HEK293 (cell line): Measurements from ENCODE around the gene EVC.

Experiments used
- CTCF ChIA-PET: fragments of 350-600 bp; formaldehyde crosslinking; extraction: SDS; loops from one replicate; lab custom pipeline; 2021; ENCODE audit warnings: antibody characterized with exemption; lab: Yijun Ruan, JAX
- POLR2A ChIA-PET: fragments of 300-600 bp; formaldehyde crosslinking; extraction: SDS; loops from one replicate; lab custom pipeline; 2020; ENCODE audit warnings: antibody characterized with exemption, inconsistent platforms; lab: Yijun Ruan, JAX
- H3K27ac ChIP-seq: fragments of 200-500 bp; sonication (Bioruptor generic); 2 replicates; pipeline ENCODE4 v1.5.1; 2014; ENCODE audit warnings: low read depth, low read length, control low read depth, inconsistent platforms; ENCODE audit errors: extremely low read depth
- H3K36me3 ChIP-seq, 2 experiments: fragments of 200-500 bp in 1 of 2; sonication (Bioruptor generic) in 1 of 2; 1 replicate in 1 of 2; 2 replicates in 1 of 2; pipeline ENCODE4 v1.5.1; 2014 to 2017; ENCODE audit warnings: inconsistent platforms in 2 of 2, low read length in 2 of 2; ENCODE audit not compliant: control insufficient read depth in 2 of 2, insufficient read depth in 1 of 2
- H3K4me1 ChIP-seq: fragments of 200-500 bp; sonication (Bioruptor generic); 2 replicates; pipeline ENCODE4 v1.5.1; 2014; ENCODE audit warnings: mild to moderate bottlenecking, low read length, inconsistent platforms; ENCODE audit not compliant: control insufficient read depth, insufficient read depth
- H3K4me3 ChIP-seq: 2 replicates; pipeline ENCODE4 v1.5.1; 2011; ENCODE audit warnings: low read depth, mild to moderate bottlenecking, control low read depth, low read length, moderate library complexity
- H3K9me3 ChIP-seq: fragments of 200-500 bp; sonication (Bioruptor generic); 2 replicates; pipeline ENCODE4 v1.5.1; 2014; ENCODE audit warnings: low read depth, low read length, inconsistent platforms; ENCODE audit not compliant: control insufficient read depth, insufficient read depth
- GFI1B ChIP-seq: fragments of 450-650 bp; formaldehyde crosslinking; IDR thresholded peaks from 2 replicates; pipeline ENCODE4 v1.5.1; 2016; ENCODE audit warnings: missing biosample characterization, missing genetic modification characterization
- MYNN ChIP-seq: fragments of 450-650 bp; formaldehyde crosslinking; IDR thresholded peaks from 2 replicates; pipeline ENCODE4 v1.5.1; 2016; ENCODE audit warnings: missing biosample characterization, missing genetic modification characterization, borderline replicate concordance
- MZF1 ChIP-seq: fragments of 450-650 bp; formaldehyde crosslinking; IDR thresholded peaks from 2 replicates; pipeline ENCODE4 v1.5.1; 2017; ENCODE audit warnings: missing biosample characterization, missing genetic modification characterization, borderline replicate concordance
- SALL2 ChIP-seq: fragments of 450-650 bp; formaldehyde crosslinking; IDR thresholded peaks from 2 replicates; pipeline ENCODE4 v1.5.0; 2017; ENCODE audit warnings: missing biosample characterization, mild to moderate bottlenecking, missing genetic modification characterization, borderline replicate concordance
- TCF7L2 ChIP-seq: IDR thresholded peaks from 2 replicates; pipeline ENCODE4 v1.6.1; 2011; ENCODE audit warnings: low read depth, mild to moderate bottlenecking, inconsistent platforms, low read length, moderate library complexity, borderline replicate concordance
- WT1 ChIP-seq: fragments of 450-650 bp; formaldehyde crosslinking; IDR thresholded peaks from 2 replicates; pipeline ENCODE4 v1.5.1; 2016; ENCODE audit warnings: missing biosample characterization, missing genetic modification characterization
- ZBTB17 ChIP-seq: fragments of 450-650 bp; formaldehyde crosslinking; IDR thresholded peaks from 2 replicates; pipeline ENCODE4 v1.5.1; 2016; ENCODE audit warnings: missing biosample characterization, missing genetic modification characterization
- ZFP69B ChIP-seq: fragments of 450-650 bp; formaldehyde crosslinking; IDR thresholded peaks from 2 replicates; pipeline ENCODE4 v1.5.1; 2016; ENCODE audit warnings: missing biosample characterization, missing genetic modification characterization
- ZNF10 ChIP-seq: fragments of 450-650 bp; formaldehyde crosslinking; IDR thresholded peaks from 2 replicates; pipeline ENCODE4 v1.5.1; 2017; ENCODE audit warnings: missing biosample characterization, missing genetic modification characterization
- ZNF157 ChIP-seq: fragments of 450-650 bp; formaldehyde crosslinking; IDR thresholded peaks from 2 replicates; pipeline ENCODE4 v1.5.1; 2016; ENCODE audit warnings: missing biosample characterization, missing genetic modification characterization
- ZNF324 ChIP-seq: fragments of 450-650 bp; formaldehyde crosslinking; IDR thresholded peaks from 2 replicates; pipeline ENCODE4 v1.5.1; 2016; ENCODE audit warnings: missing biosample characterization, missing genetic modification characterization
- ZNF391 ChIP-seq: fragments of 450-650 bp; formaldehyde crosslinking; IDR thresholded peaks from 2 replicates; pipeline ENCODE4 v1.5.1; 2016; ENCODE audit warnings: low read depth, missing biosample characterization, missing genetic modification characterization, borderline replicate concordance
- ZNF394 ChIP-seq: fragments of 450-650 bp; formaldehyde crosslinking; IDR thresholded peaks from 2 replicates; pipeline ENCODE4 v1.5.1; 2016; ENCODE audit warnings: missing biosample characterization, missing genetic modification characterization, mild to moderate bottlenecking, moderate library complexity, borderline replicate concordance
- ZNF426 ChIP-seq: fragments of 450-650 bp; formaldehyde crosslinking; IDR thresholded peaks from 2 replicates; pipeline ENCODE4 v1.5.1; 2017; ENCODE audit warnings: missing biosample characterization, missing genetic modification characterization, mild to moderate bottlenecking, inconsistent platforms, moderate library complexity
- ZNF510 ChIP-seq: fragments of 450-650 bp; formaldehyde crosslinking; IDR thresholded peaks from 2 replicates; pipeline ENCODE4 v1.5.1; 2018; ENCODE audit warnings: mild to moderate bottlenecking, missing genetic modification characterization, missing biosample characterization; ENCODE audit not compliant: insufficient replicate concordance
- ZNF514 ChIP-seq: fragments of 450-650 bp; formaldehyde crosslinking; IDR thresholded peaks from 2 replicates; pipeline ENCODE4 v1.5.1; 2016; ENCODE audit warnings: missing biosample characterization, missing genetic modification characterization
- ZNF558 ChIP-seq: fragments of 450-650 bp; formaldehyde crosslinking; IDR thresholded peaks from 2 replicates; pipeline ENCODE4 v1.5.1; 2016; ENCODE audit warnings: missing biosample characterization, missing genetic modification characterization
- ZNF701 ChIP-seq: fragments of 450-650 bp; formaldehyde crosslinking; IDR thresholded peaks from 2 replicates; pipeline ENCODE4 v1.5.1; 2016; ENCODE audit warnings: missing biosample characterization, missing genetic modification characterization
- ZNF843 ChIP-seq: fragments of 450-650 bp; formaldehyde crosslinking; IDR thresholded peaks from 2 replicates; pipeline ENCODE4 v1.5.1; 2016; ENCODE audit warnings: missing biosample characterization, missing genetic modification characterization
- ZSCAN16 ChIP-seq: fragments of 450-650 bp; formaldehyde crosslinking; IDR thresholded peaks from 2 replicates; pipeline ENCODE4 v1.5.1; 2016; ENCODE audit warnings: missing biosample characterization, missing genetic modification characterization
- TF ChIP-seq, protein P1 (sequence below): fragments of 450-650 bp; formaldehyde crosslinking; IDR thresholded peaks from 2 replicates; pipeline ENCODE4 v1.5.1; 2016; ENCODE audit warnings: missing biosample characterization, missing genetic modification characterization
- TF ChIP-seq, protein P2 (sequence below): fragments of 450-650 bp; formaldehyde crosslinking; IDR thresholded peaks from 2 replicates; pipeline ENCODE4 v1.5.1; 2016; ENCODE audit warnings: missing biosample characterization, missing genetic modification characterization
- TF ChIP-seq, protein P3 (sequence below): fragments of 450-650 bp; formaldehyde crosslinking; IDR thresholded peaks from 2 replicates; pipeline ENCODE4; 2016; ENCODE audit warnings: missing biosample characterization, missing genetic modification characterization
- TF ChIP-seq, protein P4 (sequence below): fragments of 450-650 bp; formaldehyde crosslinking; IDR thresholded peaks from 2 replicates; pipeline ENCODE4 v1.5.1; 2017; ENCODE audit warnings: missing biosample characterization, missing genetic modification characterization
- TF ChIP-seq, protein P5 (sequence below): fragments of 450-650 bp; formaldehyde crosslinking; IDR thresholded peaks from 2 replicates; pipeline ENCODE4 v1.5.1; 2016; ENCODE audit warnings: missing biosample characterization, missing genetic modification characterization
- TF ChIP-seq, protein P6 (sequence below): fragments of 450-650 bp; formaldehyde crosslinking; IDR thresholded peaks from 2 replicates; pipeline ENCODE4 v1.5.1; 2016; ENCODE audit warnings: missing biosample characterization, missing genetic modification characterization

EVC gene

DNA sequence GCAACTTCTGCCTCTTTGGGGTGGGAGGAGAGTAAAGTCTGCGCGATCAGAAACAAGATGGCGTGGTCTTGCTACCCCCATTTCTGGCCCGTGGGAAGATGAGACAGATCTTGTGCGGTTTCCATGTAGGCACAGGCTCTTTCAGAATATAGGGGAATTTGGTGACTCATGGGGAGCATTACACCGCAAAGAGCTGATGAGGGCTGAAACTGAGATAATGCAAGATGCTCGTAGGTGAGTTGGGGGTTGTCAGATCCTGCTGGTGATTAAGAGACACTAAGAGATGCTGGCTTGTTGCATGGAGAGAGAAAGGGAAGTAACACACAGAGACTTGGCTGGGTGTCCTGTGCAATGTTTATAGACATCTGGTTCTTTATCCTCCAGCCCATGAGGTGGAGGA is 1.5 kb downstream of the EVC start:
- Histone ChIP-seq H3K36me3 (peaks cover 0 to 2% of the 10 kb centered on the region in 2 experiments; a peak in 1 of 3 replicates), H3K9me3 (no peaks in the 10 kb centered on the region), H3K27ac (no peak overlapping the region), H3K4me3 (no peak overlapping the region), H3K4me1 (no peaks in the 10 kb centered on the region)
- ChIA-PET CTCF (no interaction called here), POLR2A (no interaction called here)
- TF ChIP-seq ZBTB17 (tag by site-specific recombination) (no peak), GFI1B (tag by site-specific recombination) (no peak), ZNF157 (no peak), ZNF426 (no peak), ZNF843 (no peak), ZNF514 (no peak), SALL2 (tag by site-specific recombination) (no peak), ZNF394 (tag by site-specific recombination) (no peak)
- TF ChIP-seq, protein P1, sequence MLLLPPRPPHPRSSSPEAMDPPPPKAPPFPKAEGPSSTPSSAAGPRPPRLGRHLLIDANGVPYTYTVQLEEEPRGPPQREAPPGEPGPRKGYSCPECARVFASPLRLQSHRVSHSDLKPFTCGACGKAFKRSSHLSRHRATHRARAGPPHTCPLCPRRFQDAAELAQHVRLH (tag by site-specific recombination), result no peak
- TF ChIP-seq, protein P2, sequence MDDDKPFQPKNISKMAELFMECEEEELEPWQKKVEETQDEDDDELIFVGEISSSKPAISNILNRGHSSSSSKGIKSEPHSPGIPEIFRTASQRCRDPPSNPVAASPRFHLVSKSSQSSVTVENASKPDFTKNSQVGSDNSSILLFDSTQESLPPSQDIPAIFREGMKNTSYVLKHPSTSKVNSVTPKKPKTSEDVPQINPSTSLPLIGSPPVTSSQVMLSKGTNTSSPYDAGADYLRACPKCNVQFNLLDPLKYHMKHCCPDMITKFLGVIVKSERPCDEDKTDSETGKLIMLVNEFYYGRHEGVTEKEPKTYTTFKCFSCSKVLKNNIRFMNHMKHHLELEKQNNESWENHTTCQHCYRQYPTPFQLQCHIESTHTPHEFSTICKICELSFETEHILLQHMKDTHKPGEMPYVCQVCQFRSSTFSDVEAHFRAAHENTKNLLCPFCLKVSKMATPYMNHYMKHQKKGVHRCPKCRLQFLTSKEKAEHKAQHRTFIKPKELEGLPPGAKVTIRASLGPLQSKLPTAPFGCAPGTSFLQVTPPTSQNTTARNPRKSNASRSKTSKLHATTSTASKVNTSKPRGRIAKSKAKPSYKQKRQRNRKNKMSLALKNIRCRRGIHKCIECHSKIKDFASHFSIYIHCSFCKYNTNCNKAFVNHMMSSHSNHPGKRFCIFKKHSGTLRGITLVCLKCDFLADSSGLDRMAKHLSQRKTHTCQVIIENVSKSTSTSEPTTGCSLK, result no peak
- TF ChIP-seq, protein P3, sequence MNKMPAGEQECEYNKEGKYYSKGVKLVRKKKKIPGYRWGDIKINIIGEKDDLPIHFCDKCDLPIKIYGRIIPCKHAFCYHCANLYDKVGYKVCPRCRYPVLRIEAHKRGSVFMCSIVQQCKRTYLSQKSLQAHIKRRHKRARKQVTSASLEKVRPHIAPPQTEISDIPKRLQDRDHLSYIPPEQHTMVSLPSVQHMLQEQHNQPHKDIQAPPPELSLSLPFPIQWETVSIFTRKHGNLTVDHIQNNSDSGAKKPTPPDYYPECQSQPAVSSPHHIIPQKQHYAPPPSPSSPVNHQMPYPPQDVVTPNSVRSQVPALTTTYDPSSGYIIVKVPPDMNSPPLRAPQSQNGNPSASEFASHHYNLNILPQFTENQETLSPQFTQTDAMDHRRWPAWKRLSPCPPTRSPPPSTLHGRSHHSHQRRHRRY (tag by site-specific recombination), result no peak

DNA sequence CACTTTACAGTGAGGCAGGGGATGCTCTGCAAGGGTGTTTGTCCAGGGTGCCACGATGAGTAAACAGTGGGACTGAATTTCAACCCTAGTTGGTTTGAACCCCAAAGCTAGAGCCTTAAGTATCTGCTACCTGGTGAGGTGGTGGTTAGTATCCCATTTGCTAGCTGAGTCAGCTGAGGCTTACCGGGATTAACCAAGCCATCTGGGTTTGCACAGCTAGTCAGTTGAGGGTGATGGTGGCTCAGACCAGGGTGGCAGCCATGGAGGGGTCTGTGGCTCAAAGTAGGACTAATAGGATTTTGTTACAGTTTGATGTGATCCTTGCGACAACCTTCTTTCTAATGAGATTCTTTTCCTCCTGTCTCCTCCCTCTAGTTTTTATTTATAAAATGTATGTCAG is 1.9 kb downstream of the EVC start:
- Histone ChIP-seq H3K36me3 (peaks cover 0 to 2% of the 10 kb centered on the region in 2 experiments; a peak in 1 of 3 replicates), H3K4me3 (no peak overlapping the region), H3K27ac (no peak overlapping the region), H3K9me3 (no peaks in the 10 kb centered on the region), H3K4me1 (no peaks in the 10 kb centered on the region)
- CTCF ChIA-PET, result no interaction called here
- POLR2A ChIA-PET, result no interaction called here
- TF ChIP-seq ZNF510, result no peak
- TF ChIP-seq SALL2 (tag by site-specific recombination), result no peak
- TF ChIP-seq ZNF558 (tag by site-specific recombination), result no peak
- TF ChIP-seq, protein P4, sequence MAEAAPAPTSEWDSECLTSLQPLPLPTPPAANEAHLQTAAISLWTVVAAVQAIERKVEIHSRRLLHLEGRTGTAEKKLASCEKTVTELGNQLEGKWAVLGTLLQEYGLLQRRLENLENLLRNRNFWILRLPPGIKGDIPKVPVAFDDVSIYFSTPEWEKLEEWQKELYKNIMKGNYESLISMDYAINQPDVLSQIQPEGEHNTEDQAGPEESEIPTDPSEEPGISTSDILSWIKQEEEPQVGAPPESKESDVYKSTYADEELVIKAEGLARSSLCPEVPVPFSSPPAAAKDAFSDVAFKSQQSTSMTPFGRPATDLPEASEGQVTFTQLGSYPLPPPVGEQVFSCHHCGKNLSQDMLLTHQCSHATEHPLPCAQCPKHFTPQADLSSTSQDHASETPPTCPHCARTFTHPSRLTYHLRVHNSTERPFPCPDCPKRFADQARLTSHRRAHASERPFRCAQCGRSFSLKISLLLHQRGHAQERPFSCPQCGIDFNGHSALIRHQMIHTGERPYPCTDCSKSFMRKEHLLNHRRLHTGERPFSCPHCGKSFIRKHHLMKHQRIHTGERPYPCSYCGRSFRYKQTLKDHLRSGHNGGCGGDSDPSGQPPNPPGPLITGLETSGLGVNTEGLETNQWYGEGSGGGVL, result no peak
- TF ChIP-seq ZNF701 (tag by site-specific recombination), result no peak
- TF ChIP-seq ZNF10 (tag by site-specific recombination), result no peak
- TF ChIP-seq, protein P5, sequence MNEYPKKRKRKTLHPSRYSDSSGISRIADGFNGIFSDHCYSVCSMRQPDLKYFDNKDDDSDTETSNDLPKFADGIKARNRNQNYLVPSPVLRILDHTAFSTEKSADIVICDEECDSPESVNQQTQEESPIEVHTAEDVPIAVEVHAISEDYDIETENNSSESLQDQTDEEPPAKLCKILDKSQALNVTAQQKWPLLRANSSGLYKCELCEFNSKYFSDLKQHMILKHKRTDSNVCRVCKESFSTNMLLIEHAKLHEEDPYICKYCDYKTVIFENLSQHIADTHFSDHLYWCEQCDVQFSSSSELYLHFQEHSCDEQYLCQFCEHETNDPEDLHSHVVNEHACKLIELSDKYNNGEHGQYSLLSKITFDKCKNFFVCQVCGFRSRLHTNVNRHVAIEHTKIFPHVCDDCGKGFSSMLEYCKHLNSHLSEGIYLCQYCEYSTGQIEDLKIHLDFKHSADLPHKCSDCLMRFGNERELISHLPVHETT (tag by site-specific recombination), result no peak
- no peak for TF ChIP-seq TCF7L2
- TF ChIP-seq ZSCAN16 (tag by site-specific recombination), result no peak
- TF ChIP-seq ZNF324 (tag by site-specific recombination), result no peak
- TF ChIP-seq MYNN (tag by site-specific recombination), result no peak
- TF ChIP-seq ZNF391 (tag by site-specific recombination), result no peak
- no peak for TF ChIP-seq WT1
- TF ChIP-seq, protein P6, sequence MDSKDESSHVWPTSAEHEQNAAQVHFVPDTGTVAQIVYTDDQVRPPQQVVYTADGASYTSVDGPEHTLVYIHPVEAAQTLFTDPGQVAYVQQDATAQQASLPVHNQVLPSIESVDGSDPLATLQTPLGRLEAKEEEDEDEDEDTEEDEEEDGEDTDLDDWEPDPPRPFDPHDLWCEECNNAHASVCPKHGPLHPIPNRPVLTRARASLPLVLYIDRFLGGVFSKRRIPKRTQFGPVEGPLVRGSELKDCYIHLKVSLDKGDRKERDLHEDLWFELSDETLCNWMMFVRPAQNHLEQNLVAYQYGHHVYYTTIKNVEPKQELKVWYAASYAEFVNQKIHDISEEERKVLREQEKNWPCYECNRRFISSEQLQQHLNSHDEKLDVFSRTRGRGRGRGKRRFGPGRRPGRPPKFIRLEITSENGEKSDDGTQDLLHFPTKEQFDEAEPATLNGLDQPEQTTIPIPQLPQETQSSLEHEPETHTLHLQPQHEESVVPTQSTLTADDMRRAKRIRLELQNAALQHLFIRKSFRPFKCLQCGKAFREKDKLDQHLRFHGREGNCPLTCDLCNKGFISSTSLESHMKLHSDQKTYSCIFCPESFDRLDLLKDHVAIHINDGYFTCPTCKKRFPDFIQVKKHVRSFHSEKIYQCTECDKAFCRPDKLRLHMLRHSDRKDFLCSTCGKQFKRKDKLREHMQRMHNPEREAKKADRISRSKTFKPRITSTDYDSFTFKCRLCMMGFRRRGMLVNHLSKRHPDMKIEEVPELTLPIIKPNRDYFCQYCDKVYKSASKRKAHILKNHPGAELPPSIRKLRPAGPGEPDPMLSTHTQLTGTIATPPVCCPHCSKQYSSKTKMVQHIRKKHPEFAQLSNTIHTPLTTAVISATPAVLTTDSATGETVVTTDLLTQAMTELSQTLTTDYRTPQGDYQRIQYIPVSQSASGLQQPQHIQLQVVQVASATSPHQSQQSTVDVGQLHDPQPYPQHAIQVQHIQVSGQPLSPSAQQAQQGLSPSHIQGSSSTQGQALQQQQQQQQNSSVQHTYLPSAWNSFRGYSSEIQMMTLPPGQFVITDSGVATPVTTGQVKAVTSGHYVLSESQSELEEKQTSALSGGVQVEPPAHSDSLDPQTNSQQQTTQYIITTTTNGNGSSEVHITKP (tag by site-specific recombination), result no peak
- no peak for TF ChIP-seq MZF1 (tag by site-specific recombination)
- no peak for TF ChIP-seq ZFP69B (tag by site-specific recombination)
